SK-N-SH (cell line): ENCODE results near the gene SPATA31D3.

Experiments used
- CTCF ChIP-seq: fragments of 200-600 bp; sonication (generic); IDR thresholded peaks from 2 replicates; pipeline ENCODE4 v1.6.1; 2017; ENCODE audit warnings: antibody characterized with exemption, mild to moderate bottlenecking, moderate library complexity
- FOXM1 ChIP-seq: IDR thresholded peaks from 2 replicates; pipeline ENCODE4 v1.4.0; 2012; ENCODE audit warnings: low read depth, mild to moderate bottlenecking
- MXI1 ChIP-seq: IDR thresholded peaks from 2 replicates; pipeline ENCODE4 v1.6.1; 2012; ENCODE audit warnings: mild to moderate bottlenecking, low read depth, low read length, improper control_type of control experiment
- YY1 ChIP-seq: IDR thresholded peaks from 2 replicates; pipeline ENCODE4 v1.4.0; 2012; ENCODE audit warnings: low read depth, mild to moderate bottlenecking

GRCh38 chr9:81896070-81896469 lies 47.2 kb upstream of the SPATA31D3 start:
- no peak for TF ChIP-seq CTCF
- no peak for TF ChIP-seq MXI1
- no peak for TF ChIP-seq YY1
- TF ChIP-seq FOXM1: no peak
